DMS53 treated with DMSO at 0.1 percent for 48 hours (cell line): ENCODE results near the gene TAF15.

Experiments used
- DNase-seq: peaks from one replicate; lab custom pipeline; 2025; ENCODE audit not compliant: unreplicated experiment; lab: John Stamatoyannopoulos, UW

TAF15 gene

DNA sequence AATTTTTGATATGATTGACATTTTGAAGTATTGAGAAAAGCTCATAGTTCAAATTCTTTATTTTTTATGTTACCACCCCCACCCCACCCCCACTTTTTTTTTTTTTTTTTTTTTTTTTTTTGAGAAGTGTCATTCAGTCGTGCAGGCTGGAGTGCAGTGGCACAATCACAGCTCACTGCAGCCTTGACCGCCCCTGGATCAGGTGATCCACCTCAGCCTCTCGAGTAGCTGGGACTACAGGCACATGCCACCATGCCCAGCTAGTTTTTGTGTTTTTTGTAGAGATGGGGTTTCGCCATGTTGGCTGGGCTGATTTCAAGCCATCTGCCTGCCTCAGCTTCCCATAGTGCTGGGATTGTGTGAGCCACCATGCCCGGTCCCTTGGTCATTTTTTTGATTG lies 7.4 kb downstream of the TAF15 start:
- no peak for DNase-seq

DNA sequence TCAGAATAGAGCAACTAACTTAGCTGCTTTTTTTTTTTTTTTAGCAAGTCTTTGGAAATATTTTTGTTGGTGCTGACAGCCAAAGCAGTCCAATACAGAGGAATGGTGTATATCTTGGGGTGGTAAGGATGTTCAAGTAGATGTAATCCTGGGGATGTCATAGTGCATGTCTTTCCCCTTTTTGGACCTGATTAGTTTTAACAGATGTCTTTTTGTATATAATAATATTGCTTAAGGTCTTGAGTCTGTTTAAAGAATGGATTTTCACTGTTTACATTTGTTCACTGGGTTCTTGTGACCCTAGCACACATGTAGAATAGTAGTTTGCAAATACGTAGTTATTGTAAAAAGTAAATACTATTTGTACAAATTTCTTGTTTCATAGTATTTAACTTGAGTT lies 7.9 kb downstream of the TAF15 start:
- DNase-seq, result no peak

DNA sequence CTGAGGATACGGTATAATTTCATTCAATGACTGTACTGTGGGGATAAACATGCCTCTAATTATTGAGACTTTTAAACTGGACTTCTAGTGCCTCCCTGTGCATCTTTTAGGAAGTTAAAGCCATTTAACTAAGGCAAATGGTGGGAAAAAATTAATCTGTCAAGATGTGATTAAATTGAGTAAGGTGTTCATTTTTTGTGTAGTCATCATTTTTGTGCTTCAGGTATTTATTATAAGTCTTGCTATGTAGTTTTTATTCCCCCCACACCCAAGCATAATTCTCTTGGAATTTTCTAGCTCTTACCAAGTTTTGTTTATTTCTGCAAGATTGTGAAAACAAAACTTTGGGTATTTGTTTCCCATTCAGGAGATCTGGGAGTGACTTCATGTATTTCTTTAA lies 10.2 kb downstream of the TAF15 start:
- DNase-seq, result no peak

DNA sequence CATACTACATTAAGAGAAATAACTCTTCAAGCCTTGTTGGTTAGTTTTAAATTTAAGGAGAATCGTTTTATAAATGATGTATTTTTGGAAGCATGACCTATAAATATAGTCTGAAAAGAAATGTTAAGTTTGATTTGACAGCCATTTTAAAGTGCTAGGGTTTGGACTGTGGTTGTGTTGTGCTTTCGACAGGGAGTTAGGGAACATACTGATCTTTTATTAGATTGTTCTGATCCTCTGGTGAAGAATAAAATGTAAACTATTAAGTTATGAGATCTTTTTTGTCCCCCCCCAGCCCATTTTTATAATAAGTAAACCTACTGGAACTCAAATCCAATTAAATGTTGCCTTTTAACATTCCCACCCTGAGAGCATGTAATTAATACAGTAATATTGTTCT lies 12.0 kb downstream of the TAF15 start:
- no peak for DNase-seq

DNA sequence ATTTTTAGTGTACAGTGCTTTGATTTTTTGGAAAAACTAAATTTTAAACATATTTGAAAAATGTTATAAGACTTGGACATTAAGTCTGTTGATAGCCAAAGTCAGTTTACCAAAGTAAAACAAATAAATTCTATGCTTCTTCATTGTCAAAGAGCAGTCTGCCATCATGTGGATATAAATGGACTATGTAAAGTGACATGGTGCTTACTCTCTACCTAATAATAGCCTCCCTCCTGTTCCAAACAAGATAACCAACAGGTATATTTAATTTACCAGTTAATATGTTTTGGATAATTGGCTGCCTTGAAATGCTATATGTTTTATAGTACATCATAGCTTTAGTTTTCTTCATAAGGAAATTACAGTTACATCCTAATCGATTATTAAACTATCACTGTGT lies 15.9 kb downstream of the TAF15 start:
- no peak for DNase-seq

DNA sequence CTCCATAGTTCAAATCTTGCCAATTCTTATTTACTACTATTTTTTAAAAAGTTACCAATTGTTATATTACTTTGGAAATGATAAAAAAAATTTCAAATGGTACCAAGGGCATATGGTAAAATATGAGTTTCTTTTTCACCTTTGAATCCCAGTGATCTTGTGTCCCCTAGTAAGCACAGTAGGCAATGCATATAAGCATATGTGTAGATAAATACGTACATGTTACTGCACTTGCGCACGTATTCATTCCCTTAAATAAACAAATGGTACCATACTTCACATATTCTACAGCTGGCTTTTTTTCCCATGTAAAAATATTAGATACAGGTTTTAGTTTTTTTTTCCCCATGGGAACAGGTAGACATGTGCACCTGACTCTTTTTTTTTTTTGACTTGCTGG lies 31.8 kb downstream of the TAF15 start:
- no peak for DNase-seq

DNA sequence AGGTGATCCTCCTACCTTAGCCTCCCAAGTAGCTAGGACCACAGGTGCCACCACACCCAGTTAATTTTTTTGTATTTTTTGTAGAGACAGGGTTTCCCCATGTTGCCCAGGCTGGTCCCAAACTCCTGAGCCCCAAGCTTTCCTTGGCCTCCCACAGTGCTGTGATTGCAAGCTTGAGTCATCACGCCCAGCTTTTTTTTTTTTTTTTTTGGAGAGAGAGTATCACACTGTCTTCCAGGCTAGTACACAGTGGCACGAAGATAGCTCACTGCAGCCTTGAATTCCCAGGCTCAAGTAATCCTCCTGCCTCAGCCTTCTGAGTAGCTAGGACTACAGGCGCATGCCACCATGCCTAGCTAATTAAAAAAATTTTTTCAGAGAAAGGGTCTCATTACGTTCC lies 32.2 kb downstream of the TAF15 start:
- DNase-seq, result no peak

DNA sequence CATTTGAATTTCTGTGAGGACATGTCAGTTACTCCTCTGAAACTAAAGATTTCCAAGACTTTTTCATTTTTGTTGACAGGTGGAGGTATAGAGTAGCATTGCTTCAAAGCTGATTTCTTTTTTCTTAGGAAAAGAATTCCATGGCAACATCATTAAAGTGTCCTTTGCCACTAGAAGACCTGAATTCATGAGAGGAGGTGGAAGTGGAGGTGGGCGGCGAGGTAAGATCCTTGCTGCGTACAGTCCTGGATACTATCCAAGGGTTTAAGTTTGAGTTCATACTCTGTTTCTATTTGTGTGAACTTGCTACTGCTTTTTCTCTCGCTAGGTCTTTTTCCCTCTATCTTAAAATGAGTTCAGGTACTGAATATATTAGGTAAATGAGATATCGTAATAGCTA lies 33.0 kb downstream of the TAF15 start:
- no peak for DNase-seq

DNA sequence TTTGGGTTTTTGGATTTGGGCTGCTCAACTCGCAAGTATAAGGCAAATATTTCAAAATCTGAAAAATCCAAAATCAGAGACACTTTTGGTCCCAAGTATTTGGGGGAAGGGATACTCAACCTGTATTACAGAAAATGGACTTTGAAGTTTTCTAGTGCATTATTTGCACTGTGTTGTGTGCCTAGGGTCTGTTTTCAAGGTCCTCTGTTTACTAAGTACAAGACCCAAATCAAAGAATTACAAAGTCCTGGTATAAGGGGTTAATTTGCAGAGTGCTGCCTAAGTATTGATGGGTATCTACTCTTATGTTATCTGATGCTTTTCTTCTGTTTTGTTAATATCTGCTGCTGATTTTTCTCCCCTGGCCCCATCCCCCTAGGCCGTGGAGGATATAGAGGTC lies 34.4 kb downstream of the TAF15 start:
- DNase-seq, result no peak

DNA sequence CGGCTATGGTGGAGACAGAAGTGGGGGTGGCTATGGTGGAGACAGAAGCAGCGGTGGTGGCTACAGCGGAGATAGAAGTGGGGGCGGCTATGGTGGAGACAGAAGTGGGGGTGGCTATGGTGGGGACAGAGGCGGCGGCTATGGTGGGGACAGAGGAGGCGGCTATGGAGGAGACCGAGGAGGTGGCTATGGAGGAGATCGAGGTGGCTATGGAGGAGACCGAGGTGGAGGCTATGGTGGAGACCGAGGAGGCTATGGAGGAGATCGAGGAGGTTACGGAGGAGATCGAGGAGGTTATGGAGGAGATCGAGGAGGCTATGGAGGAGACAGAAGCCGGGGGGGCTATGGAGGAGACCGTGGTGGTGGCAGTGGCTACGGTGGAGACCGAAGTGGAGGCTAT lies 35.3 kb downstream of the TAF15 start:
- no peak for DNase-seq

DNA sequence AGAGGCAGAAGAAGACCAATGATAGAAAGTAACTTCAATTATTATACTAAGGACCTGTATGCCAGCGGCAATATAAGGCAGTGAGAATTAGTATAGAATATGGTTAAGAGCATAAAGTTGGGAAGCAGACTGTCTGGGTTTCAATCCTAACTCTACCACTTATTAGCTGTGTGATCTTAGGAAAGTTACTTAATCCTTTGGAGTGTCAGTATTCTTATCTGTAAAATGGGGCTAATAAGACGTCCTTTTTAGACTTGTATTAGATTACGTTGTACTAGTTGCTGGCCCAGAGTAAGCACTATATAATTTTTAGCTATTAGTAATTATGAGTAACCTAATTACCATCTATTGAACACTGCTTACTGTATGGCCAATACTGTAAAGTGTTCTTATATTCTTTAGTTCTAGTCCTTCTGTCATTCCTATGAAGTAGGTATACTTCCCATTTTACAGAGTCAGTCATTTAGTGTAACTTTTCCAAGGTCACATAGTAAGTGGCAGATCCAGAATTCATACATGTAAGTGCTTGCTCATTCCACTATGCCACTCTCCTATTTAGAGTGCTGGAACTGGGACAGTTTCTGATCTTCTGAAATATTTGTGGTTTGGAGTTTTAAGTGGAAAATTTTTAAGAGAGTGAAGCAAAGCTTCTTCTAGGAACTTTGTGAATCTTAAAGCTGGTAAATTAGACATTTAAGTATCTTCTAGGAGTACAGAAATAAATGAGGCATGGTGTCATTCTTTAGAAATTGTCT lies 36.9 kb downstream of the TAF15 start:
- no peak for DNase-seq

DNA sequence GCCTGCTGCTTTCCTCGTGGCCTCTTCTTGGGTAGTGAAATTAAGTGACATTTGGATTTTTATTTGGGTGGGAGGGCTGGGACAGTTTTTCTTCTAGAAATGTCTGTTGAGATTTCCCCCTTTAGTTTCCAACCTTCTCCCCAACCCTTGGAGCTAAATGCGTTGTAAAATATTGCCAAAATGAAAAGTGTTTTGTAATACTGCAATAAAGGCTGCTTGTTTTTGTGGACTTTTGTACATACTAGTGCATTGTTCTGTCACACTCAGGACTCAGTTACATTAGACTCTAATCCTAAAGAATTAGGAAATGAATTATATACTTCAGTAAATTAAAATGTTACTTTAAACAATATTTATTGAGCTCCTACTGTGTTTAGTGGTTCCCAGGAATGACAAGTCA lies 37.7 kb downstream of the TAF15 start:
- no peak for DNase-seq

DNA sequence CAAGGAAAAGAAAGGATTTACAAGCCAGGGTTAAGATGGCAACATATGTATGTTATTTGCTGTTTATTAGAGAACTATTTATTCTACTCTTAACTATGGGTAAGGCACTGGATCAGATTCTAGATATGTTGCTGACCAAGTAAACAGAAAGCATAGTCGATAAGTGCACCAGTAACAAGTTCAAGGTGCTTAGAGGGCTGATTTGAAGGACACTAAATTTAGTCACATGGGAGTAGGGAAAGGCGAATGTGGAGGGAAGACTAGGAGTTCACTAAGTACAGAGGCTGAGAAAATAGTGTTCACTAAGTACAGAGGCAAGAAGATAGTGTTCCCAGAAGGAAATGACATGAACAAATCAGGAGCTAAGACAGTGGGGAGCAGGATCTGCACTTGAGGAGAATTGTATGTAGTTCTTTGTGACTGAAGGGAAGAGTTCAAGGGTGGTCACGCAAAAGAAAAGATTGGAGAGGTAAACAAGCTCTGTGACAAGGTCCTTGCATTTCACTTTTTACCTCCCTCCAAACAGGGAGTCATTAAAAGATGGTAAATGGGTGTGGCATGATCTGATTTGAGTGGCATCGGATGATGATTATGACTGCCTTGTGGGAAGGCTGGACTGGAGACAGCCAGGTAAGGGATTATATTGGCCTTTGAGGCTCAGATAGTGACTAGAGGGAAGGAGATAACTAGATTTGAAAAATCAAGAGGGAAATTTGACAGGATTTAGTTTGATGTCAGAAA lies 38.5 kb downstream of the TAF15 start:
- DNase-seq, result no peak

DNA sequence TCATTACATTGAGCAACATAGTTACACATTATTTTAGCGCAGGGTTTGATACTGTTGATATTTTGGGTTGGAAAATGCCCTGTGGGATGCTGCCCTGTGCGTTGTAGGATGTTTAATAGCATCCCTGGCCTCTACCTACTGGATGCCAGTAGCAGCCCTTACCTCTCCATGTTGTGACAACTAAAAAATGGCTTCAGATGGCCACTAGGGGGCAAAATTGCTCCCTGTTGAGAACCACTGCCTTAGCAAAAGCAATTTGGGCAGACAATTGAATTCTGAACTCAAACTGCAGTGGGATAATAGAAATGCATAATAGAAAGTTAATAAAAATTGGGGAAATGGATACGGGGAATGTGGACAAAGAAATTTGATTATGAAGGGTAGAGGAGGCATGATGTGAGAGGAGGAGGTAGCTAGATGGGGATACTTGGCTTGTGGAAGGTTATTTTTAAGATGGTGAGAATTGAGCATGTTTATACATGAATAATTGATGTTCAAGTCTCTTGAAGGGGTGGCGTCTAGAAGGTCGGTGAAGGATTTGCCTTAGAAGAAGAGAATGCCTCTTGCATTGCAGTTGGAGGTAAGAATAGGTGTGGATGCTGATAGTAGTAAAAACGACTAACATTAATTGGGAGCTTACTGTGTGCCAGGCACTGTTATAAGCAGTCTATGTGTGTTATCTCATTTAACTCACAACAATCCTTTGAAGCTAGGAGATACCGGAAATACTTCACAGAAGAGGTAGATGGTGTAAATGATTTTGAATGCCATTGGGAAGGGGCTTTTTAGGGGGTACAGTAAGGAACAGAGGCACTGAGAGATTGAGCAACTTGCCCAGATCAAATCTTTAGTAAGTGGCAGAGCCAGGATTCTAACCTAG lies 40.4 kb downstream of the TAF15 start:
- DNase-seq, result peak; percentile 33

DNA sequence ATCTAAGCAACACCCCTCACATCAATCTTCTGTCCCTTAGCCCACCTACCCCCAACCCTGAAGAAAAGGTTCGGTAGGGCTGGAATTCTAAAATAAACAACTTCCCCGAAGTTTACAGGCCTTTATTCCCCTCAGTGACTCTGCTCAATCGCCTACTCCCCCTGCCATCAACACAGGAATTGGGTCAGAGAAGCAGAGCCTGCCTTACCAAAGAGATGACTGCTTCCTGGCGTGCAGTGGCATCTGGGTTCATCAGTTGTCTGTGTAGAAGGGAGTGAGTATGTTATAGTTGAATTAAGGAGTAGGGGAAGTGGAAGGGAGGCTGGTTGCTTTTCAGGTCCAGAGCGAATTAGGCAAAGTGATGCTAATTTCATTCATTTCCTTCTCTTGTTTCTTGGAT lies 46.7 kb downstream of the TAF15 start:
- no peak for DNase-seq

DNA sequence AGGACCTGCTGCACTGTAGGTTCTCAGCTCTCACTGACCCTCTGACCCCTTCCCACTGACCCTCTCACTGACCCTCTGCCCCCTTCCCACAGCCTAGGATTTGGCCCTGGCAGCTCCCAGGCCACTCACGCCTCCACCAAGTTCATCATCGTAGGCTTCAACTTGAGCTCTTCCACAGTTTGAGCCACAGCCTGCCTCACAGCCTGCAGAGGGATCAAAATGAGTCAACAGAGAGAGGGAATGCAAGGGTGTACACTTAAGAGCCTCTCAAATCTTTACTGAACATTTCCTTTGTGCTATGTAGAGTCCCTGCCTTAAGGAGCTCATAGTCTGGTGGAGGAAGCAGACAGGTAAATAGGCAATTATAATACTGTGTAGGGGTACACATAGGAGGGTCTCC lies 47.3 kb downstream of the TAF15 start:
- no peak for DNase-seq

DNA sequence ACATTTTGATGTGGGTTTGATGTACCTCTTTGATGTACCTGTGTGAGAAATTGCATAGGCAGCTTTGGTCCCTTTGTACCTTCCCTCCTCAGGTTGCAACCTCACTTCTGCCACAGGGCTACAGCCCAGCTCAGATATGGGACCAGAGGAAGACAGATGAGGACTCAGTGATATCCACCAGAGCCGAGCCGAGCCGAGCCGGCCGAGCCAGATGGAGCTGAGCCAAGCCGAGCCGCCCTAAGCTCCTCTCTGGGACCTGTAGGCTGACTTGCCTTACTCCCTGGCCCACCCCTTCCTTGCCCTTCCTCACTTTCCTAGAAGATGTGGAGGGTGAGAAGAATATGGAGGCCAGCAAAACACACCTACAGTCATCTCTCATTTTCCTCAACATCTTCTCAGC lies 55.6 kb downstream of the TAF15 start:
- no peak for DNase-seq

DNA sequence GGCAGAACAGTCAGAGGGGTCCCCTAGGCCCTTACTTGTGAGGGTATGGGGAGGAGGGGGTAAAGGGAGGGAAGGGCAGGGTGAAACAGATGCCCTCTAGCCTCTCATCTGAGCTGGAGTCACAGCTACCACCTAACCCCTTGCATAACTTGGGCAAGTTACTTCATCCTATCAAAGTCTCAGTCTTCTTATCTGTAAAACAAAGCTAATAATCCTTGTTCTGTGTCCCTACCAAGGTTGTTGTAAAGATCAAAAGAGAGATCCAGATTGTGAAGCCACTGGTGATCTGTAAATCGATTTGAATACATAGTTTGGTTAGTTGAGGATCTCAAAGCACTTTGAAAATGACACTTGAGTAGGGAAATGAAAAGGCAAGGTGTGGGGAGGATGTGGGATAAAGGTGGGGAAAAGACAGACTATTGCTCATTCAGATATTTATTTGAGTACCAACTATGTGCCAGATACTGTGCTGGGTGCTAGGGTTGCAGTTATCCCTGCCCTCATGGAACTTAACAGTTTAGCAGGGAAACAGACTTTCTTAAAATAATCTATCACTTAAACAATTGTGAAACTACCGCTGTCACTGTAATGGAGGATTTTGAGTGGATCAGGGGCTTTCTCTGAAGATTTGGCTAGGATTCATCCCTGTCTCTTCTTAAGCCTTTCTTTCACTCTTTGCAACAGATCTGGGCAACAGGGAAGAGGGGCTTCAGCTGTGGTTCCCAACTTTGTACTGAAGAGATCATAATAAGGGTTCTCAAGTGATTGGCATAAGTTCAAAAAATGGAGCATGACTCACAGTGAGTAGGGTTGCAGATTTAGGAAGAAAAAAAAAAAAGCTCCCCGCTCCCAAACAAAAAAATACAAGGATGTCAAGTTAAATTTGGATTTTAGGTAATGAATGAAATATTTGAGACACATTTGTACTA lies 56.4 kb downstream of the TAF15 start:
- no peak for DNase-seq

DNA sequence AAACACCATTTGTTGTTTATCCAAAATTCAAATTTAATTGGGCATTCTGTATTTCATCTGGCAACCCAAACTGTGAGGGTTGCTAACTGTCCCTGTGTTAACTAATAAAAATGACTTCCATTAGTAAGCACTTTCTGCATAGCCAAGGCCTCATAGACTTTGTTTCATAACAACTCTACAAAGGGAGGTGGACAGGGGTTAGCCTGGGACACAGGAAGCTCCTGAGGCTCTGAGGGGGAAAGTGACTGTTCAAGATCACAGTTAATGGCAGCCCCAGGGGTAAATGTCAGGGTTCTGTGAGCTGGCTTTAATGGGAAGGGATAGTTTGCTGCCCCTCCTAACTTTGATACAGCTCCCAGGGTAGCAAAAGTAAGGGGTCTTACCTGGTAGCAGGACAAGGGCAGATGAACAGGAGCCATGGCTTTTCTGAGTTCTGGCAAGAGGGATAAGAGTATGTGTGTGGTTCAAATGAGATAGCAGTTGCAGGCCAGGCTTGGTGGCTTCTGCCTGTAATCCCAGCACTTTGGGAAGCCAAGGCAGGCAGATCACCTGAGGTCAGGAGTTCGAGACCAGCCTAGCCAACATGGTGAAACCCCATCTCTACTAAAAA lies 57.2 kb downstream of the TAF15 start:
- DNase-seq, result no peak

DNA sequence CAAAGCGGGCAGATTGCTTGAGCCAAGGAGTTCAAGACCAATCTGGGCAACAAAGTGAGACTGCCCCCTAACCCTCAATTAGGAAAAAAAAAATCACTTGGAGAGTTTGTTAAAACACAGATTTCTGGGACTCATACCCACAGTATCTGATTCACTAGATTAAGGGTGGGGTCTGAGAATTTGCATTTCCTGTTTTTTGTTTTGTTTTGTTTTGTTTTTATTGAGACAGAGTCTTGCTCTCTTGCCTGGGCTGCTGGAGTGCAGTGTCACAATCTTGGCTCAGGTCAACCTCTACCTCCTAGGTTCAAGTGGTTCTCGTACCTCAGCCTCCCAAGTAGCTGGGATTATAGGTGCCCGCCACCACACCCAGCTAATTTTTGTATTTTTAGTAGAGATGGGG lies 58.3 kb downstream of the TAF15 start:
- no peak for DNase-seq
